Suprapubic skin (tissue), 4 donors: ENCODE data around the gene CLEC2L. TPM values are rescaled to one million over a fixed set of nuclear protein-coding genes. Genes with fewer than 3 reads are reported as not detected.

Experiments
- DNase-seq, 2 donors: peaks; one replicate each; pipeline ENCODE4 v3.0.0-alpha.2; 2019; ENCODE audit warnings: low spot score in 2 of 2
- H3K27ac ChIP-seq: fragments of 200-600 bp; sonication (generic); one replicate; pipeline ENCODE4 v1.5.1; 2019
- H3K27me3 ChIP-seq: fragments of 200-600 bp; sonication (generic); one replicate; pipeline ENCODE4 v1.5.1; 2019
- H3K36me3 ChIP-seq: fragments of 200-600 bp; sonication (generic); one replicate; pipeline ENCODE4 v1.5.1; 2019
- H3K4me1 ChIP-seq: fragments of 200-600 bp; sonication (generic); one replicate; pipeline ENCODE4 v1.5.1; 2019
- H3K4me3 ChIP-seq: fragments of 200-600 bp; sonication (generic); one replicate; pipeline ENCODE4 v1.5.1; 2019; ENCODE audit warnings: mild to moderate bottlenecking
- H3K9me3 ChIP-seq: fragments of 200-600 bp; sonication (generic); one replicate; pipeline ENCODE4 v1.5.1; 2019
- CTCF ChIP-seq, 2 donors: fragments of 200-600 bp in 1 of 2; fragments of 450-650 bp in 1 of 2; sonication (generic) in 1 of 2; IDR thresholded peaks; one replicate each; pipeline ENCODE4 v1.5.1; 2016 to 2019; ENCODE audit warnings: antibody characterized with exemption in 2 of 2, mild to moderate bottlenecking in 1 of 2, moderate library complexity in 1 of 2
- EP300 ChIP-seq: sonication (generic); formaldehyde crosslinking; IDR thresholded peaks from one replicate; pipeline ENCODE4 v1.6.1; 2017; ENCODE audit warnings: antibody characterized with exemption
- POLR2A ChIP-seq, 2 donors: fragments of 450-650 bp; IDR thresholded peaks; one replicate each; pipeline ENCODE4 v1.6.1; 2017; ENCODE audit warnings: antibody characterized with exemption in 2 of 2, mild to moderate bottlenecking in 2 of 2, moderate library complexity in 2 of 2
- POLR2AphosphoS5 ChIP-seq, 3 donors: sonication (generic); formaldehyde crosslinking; IDR thresholded peaks; one replicate each; pipeline ENCODE4 v1.6.1; 2017; ENCODE audit warnings: antibody characterized with exemption in 3 of 3
- WGBS: methylation state at CpG from one replicate; pipeline ENCODE4 v1.1.5; 2018; 5-methylcytosine and 5-hydroxymethylcytosine counted together
- total RNA-seq, 4 donors: library from RNA; depleted of rRNA; stranded (reverse); fragments of >200 nt; gene quantifications; one replicate each; pipeline ENCODE4 v1.1.0, GENCODE V29; 2016

CLEC2L gene
- total RNA-seq, 4 donors from 2014 or later = 0.34 TPM; not detected in 3

GRCh38 chr7:139562961-139563565 is 39.6 kb downstream of the CLEC2L start:
- Histone ChIP-seq H3K4me3 (no peak overlapping the region), H3K4me1 (no peaks in the 10 kb centered on the region), H3K27me3 (no peaks in the 10 kb centered on the region), H3K27ac (no peak overlapping the region), H3K9me3 (no peaks in the 10 kb centered on the region), H3K36me3 (no peaks in the 10 kb centered on the region)
- 76% methylated on average over 13 of the region's 13 CpGs for WGBS
- peak in 1 of 2 donors; percentile 41 for DNase-seq
- TF ChIP-seq CTCF (IDR thresholded peaks at IDR 0.05) = no peak
- no peak for TF ChIP-seq POLR2A (IDR thresholded peaks at IDR 0.05)
- TF ChIP-seq POLR2AphosphoS5 (IDR thresholded peaks at IDR 0.05) = no peak
- TF ChIP-seq EP300 = no peak

GRCh38 chr7:139563856-139564255 is 40.4 kb downstream of the CLEC2L start:
- TF ChIP-seq POLR2AphosphoS5 (IDR thresholded peaks at IDR 0.05) (no peak), CTCF (IDR thresholded peaks at IDR 0.05) (no peak), EP300 (no peak), POLR2A (IDR thresholded peaks at IDR 0.05) (no peak)
- Histone ChIP-seq H3K27ac (no peak overlapping the region), H3K27me3 (no peaks in the 10 kb centered on the region), H3K36me3 (peaks cover 2% of the 10 kb centered on the region), H3K4me3 (no peak overlapping the region), H3K4me1 (no peaks in the 10 kb centered on the region), H3K9me3 (no peaks in the 10 kb centered on the region)
- DNase-seq = peak in 1 of 2 donors; percentile 38
- WGBS = 94% methylated on average over 5 of the region's 5 CpGs

GRCh38 chr7:139566075-139566474 is 42.6 kb downstream of the CLEC2L start:
- Histone ChIP-seq H3K9me3 (no peaks in the 10 kb centered on the region), H3K27ac (no peak overlapping the region), H3K27me3 (no peaks in the 10 kb centered on the region), H3K4me1 (no peaks in the 10 kb centered on the region), H3K36me3 (peaks cover 5% of the 10 kb centered on the region), H3K4me3 (no peak overlapping the region)
- 92% methylated on average over 6 of the region's 6 CpGs for WGBS
- no peak for TF ChIP-seq POLR2A (IDR thresholded peaks at IDR 0.05)
- no peak for TF ChIP-seq CTCF (IDR thresholded peaks at IDR 0.05)
- TF ChIP-seq EP300 = no peak
- TF ChIP-seq POLR2AphosphoS5 (IDR thresholded peaks at IDR 0.05) = no peak
- peak in 1 of 2 donors; percentile 65 for DNase-seq

- no peak overlapping the region for H3K27ac ChIP-seq
- TF ChIP-seq CTCF (IDR thresholded peaks at IDR 0.05) (no peak), POLR2AphosphoS5 (IDR thresholded peaks at IDR 0.05) (no peak), EP300 (no peak), POLR2A (IDR thresholded peaks at IDR 0.05) (no peak)
- no peaks in the 10 kb centered on the region for H3K27me3 ChIP-seq
- peaks cover 5% of the 10 kb centered on the region for H3K36me3 ChIP-seq
- no peak overlapping the region for H3K4me3 ChIP-seq
- H3K9me3 ChIP-seq = no peaks in the 10 kb centered on the region
- peak in 1 of 2 donors; percentile 38 for DNase-seq
- 94% methylated on average over 15 of the region's 15 CpGs for WGBS
- H3K4me1 ChIP-seq = no peaks in the 10 kb centered on the region
Observed at GRCh38 chr7:139566736-139567646, 43.5 kb downstream of the CLEC2L start.

GRCh38 chr7:139567647-139568345 is 44.3 kb downstream of the CLEC2L start:
- no peaks in the 10 kb centered on the region for H3K9me3 ChIP-seq
- peaks cover 7% of the 10 kb centered on the region for H3K36me3 ChIP-seq
- DNase-seq = peak in 1 of 2 donors; percentile 50
- 89% methylated on average over 14 of the region's 14 CpGs for WGBS
- H3K27me3 ChIP-seq = no peaks in the 10 kb centered on the region
- H3K4me1 ChIP-seq = no peaks in the 10 kb centered on the region
- no peak overlapping the region for H3K27ac ChIP-seq
- H3K4me3 ChIP-seq = no peak overlapping the region
- TF ChIP-seq POLR2A (IDR thresholded peaks at IDR 0.05) (no peak), EP300 (no peak), POLR2AphosphoS5 (IDR thresholded peaks at IDR 0.05) (no peak), CTCF (IDR thresholded peaks at IDR 0.05) (no peak)
